ENCODE results near the gene RORC. TPM values are rescaled to one million over a fixed set of nuclear protein-coding genes. Genes with fewer than 3 reads are reported as not detected.

RORC gene
- total RNA-seq, 2 experiments from 2014 or later = 1.4 to 1.6 TPM

DNA sequence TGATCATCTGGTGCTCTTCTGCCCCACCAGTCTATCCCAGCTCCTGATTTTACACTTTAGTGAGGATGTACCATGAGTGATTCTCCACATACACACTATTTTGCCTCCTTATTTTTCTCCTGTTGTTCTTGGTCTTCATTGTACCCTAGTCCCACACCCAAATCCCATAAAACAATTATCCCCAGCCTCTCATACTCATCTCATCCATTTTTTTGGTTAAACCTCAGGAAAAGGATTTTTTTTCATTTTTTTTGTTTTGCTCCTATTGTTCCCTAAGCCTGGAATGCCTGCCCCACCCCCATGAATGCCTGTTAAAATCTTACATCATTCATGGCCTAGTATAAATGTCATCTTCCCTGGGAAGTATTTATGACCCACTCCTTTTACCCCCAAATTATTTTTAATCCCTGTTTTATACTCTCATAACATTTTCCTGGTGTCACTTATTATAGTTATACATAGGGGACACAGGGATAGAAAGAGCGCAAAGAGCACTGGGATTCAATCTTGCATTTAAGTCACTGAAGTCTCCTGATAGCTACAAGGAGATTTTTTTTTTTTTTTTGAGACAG, 21.5 kb downstream of the RORC start:
- no peaks in the 10 kb centered on the region for H3K36me3 Mint-ChIP-seq (ENCODE audit: low read depth)
- H3K27me3 Mint-ChIP-seq (ENCODE audit: low read depth) = no peaks in the 10 kb centered on the region
- no peak for DNase-seq
- intact Hi-C loops (cut with micrococcal nuclease) = no loop called here
- no peaks in the 10 kb centered on the region for H3K9me3 Mint-ChIP-seq
- H3K4me1 Mint-ChIP-seq (ENCODE audit: low read depth) = no peaks in the 10 kb centered on the region
- CTCF ChIA-PET = interaction anchor here (0.7 kb wide), 1 partner anchor 169 kb away, joined by 3 read pairs; no protein-coding TSS in a partner anchor
- H3K4me3 Mint-ChIP-seq = no peak overlapping the region
- no peak overlapping the region for H3K27ac Mint-ChIP-seq

- Mint-ChIP-seq H3K27me3 (ENCODE audit: low read depth) (no peaks in the 10 kb centered on the region), H3K27ac (no peak overlapping the region), H3K4me3 (no peak overlapping the region), H3K9me3 (no peaks in the 10 kb centered on the region), H3K36me3 (ENCODE audit: low read depth) (no peaks in the 10 kb centered on the region), H3K4me1 (ENCODE audit: low read depth) (no peaks in the 10 kb centered on the region)
- no peak for DNase-seq
- intact Hi-C loops (cut with micrococcal nuclease) = no loop called here
- CTCF ChIA-PET = interaction anchor here (0.7 kb wide), 1 partner anchor 169 kb away, joined by 3 read pairs; no protein-coding TSS in a partner anchor
Measured at GRCh38 chr1:151809290-151809984, 22.2 kb downstream of the RORC start.

- DNase-seq = no peak
- Mint-ChIP-seq H3K9me3 (no peaks in the 10 kb centered on the region), H3K36me3 (ENCODE audit: low read depth) (no peaks in the 10 kb centered on the region), H3K27me3 (ENCODE audit: low read depth) (peaks cover 2% of the 10 kb centered on the region), H3K27ac (no peak overlapping the region), H3K4me1 (ENCODE audit: low read depth) (no peaks in the 10 kb centered on the region), H3K4me3 (no peak overlapping the region)
- CTCF ChIA-PET = no interaction called here
- intact Hi-C loops (cut with micrococcal nuclease) = no loop called here
Measured at GRCh38 chr1:151807766-151808165, 23.8 kb downstream of the RORC start.

- CTCF ChIA-PET = no interaction called here
- no peak overlapping the region for H3K4me3 Mint-ChIP-seq
- no peak overlapping the region for H3K27ac Mint-ChIP-seq
- intact Hi-C loops (cut with micrococcal nuclease) = no loop called here
- H3K9me3 Mint-ChIP-seq = no peaks in the 10 kb centered on the region
- no peaks in the 10 kb centered on the region for H3K4me1 Mint-ChIP-seq (ENCODE audit: low read depth)
- peaks cover 2% of the 10 kb centered on the region for H3K27me3 Mint-ChIP-seq (ENCODE audit: low read depth)
- H3K36me3 Mint-ChIP-seq (ENCODE audit: low read depth) = no peaks in the 10 kb centered on the region
- DNase-seq = no peak
Measured at GRCh38 chr1:151807131-151807530, 24.5 kb downstream of the RORC start.

DNA sequence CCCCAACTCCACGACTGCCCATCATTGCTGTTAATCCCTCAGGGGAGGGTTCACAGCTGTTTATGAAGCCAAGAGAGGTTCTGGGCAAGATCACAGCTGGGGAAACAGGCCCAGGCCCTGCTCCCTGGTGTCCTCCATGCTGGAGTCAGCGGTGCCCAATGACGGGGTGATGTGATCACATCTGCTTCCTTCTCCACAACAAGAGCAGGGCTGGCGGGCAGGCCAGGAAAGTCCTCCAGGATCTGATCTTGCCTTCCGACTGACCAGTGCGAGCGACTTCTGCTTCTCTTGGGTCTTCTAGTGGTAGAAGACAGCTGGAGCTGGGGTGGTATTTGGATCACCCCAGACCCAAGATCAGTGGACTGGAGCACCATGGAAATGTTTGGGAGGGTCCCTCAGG, 25.4 kb downstream of the RORC start:
- H3K9me3 Mint-ChIP-seq = no peaks in the 10 kb centered on the region
- intact Hi-C loops (cut with micrococcal nuclease) = no loop called here
- no peaks in the 10 kb centered on the region for H3K36me3 Mint-ChIP-seq (ENCODE audit: low read depth)
- H3K4me3 Mint-ChIP-seq = no peak overlapping the region
- H3K4me1 Mint-ChIP-seq (ENCODE audit: low read depth) = no peaks in the 10 kb centered on the region
- no peak for DNase-seq
- H3K27me3 Mint-ChIP-seq (ENCODE audit: low read depth) = peaks cover 2% of the 10 kb centered on the region
- CTCF ChIA-PET = no interaction called here
- no peak overlapping the region for H3K27ac Mint-ChIP-seq

DNA sequence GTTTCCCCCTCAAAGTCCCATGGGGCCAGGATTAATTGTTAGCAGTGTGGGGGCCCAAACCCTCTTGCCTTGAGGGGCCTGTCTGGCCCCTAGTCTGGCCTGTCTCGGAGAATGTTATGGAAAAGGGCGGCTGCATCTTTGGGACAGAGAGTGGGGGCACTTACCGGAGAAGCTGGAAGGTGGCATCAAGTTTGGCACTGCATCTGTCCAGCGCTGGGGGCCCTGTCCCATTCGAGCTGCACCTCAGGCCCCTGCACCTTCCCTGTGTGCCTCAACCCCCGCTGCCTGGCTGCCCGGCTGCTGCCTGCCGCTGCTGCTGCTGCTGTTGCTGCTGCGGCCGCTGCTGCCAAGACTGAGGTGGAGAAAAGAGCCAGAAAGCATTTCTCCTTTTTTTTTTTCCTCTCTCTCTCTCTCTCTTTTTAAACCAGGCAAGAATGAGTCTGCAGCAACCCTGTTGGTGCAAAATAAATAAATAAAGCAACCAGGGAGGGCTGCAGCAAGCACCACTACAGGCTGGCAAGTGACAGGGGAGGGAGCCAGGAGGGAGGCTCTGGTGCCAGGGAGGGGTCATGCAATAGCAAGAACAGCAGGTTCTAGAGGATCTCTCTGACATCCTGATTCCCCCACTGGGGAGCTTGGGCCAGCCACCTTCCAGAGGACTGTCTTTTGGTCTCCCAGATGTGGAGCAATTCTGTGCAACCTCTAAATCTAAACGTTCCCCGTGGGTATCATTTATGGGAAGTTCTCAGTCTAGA, 26.4 kb downstream of the RORC start, which contains the start of gene LINGO4:
TSS of gene LINGO4 (minus strand) at position 354 of the 755 bp plus-strand sequence. CDS start 2,715 bp downstream, outside the sequence.
- Mint-ChIP-seq H3K27me3 (ENCODE audit: low read depth) (peaks cover 2% of the 10 kb centered on the region), H3K36me3 (ENCODE audit: low read depth) (no peaks in the 10 kb centered on the region), H3K4me3 (no peak within 1 kb of the TSS), H3K4me1 (ENCODE audit: low read depth) (peaks cover 2% of the 10 kb centered on the region), H3K27ac (no peak within 1 kb of the TSS), H3K9me3 (no peaks in the 10 kb centered on the region)
- CTCF ChIA-PET = interaction anchor here (0.7 kb wide), 1 partner anchor 31 kb away, joined by 4 read pairs; no protein-coding TSS in a partner anchor
- intact Hi-C loops (cut with micrococcal nuclease) = no loop called here
- DNase-seq = no peak

DNA sequence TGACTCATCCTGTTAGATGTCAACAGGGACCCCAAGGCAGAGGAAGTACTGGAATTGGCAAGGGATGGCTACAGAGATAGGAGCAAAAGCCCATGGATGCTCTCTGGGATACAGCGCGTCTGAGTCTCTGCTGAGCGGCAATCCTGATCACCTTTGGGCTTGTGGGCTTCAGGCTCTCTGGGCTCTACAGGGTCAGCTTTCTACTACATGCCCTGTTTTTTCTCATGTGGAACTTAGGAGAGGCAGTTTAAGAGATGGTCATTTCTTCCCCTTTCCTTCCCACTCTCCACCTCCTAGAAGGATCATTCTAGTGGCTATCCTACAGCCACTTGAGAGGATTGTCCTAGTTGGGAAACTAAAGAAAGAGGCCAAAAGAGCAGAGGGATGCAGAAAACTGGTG, 27.7 kb downstream of the RORC start:
- peaks cover 2% of the 10 kb centered on the region for H3K4me1 Mint-ChIP-seq (ENCODE audit: low read depth)
- intact Hi-C loops (cut with micrococcal nuclease) = no loop called here
- no peak overlapping the region for H3K27ac Mint-ChIP-seq
- H3K4me3 Mint-ChIP-seq = no peak overlapping the region
- no peak for DNase-seq
- H3K36me3 Mint-ChIP-seq (ENCODE audit: low read depth) = no peaks in the 10 kb centered on the region
- no peaks in the 10 kb centered on the region for H3K9me3 Mint-ChIP-seq
- peaks cover 2% of the 10 kb centered on the region for H3K27me3 Mint-ChIP-seq (ENCODE audit: low read depth)
- CTCF ChIA-PET = no interaction called here

- Mint-ChIP-seq H3K27me3 (ENCODE audit: low read depth) (peaks cover 2% of the 10 kb centered on the region), H3K4me1 (ENCODE audit: low read depth) (peaks cover 2% of the 10 kb centered on the region), H3K4me3 (no peak overlapping the region), H3K27ac (no peak overlapping the region), H3K9me3 (no peaks in the 10 kb centered on the region), H3K36me3 (ENCODE audit: low read depth) (no peaks in the 10 kb centered on the region)
- no peak for DNase-seq
- intact Hi-C loops (cut with micrococcal nuclease) = no loop called here
- CTCF ChIA-PET = no interaction called here
Measured at GRCh38 chr1:151803164-151803563, 28.4 kb downstream of the RORC start.

DNA sequence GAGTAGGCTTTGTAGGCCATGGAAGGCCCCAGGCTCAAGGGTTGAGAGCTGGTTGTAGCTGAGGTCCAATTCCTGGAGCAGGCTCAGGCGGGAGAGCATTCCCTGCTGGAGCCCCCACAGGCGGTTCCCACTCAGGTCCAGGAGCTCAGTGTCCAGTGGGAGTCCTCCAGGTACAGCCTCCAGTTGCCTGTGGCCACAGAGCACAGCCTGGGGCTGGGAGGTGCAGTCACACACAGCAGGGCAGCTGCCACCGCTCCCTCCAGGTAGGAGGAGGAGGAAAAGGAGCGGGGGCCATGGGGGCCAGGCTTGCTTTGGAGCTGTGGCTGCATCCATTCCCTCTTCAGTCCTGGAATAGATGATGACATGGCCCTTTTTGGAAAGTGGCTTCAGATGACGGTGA, 29.2 kb downstream of the RORC start:
- Mint-ChIP-seq H3K27ac (no peak overlapping the region), H3K36me3 (ENCODE audit: low read depth) (no peaks in the 10 kb centered on the region), H3K27me3 (ENCODE audit: low read depth) (peaks cover 2% of the 10 kb centered on the region), H3K4me1 (ENCODE audit: low read depth) (peaks cover 2% of the 10 kb centered on the region), H3K9me3 (no peaks in the 10 kb centered on the region), H3K4me3 (no peak overlapping the region)
- DNase-seq = no peak
- intact Hi-C loops (cut with micrococcal nuclease) = no loop called here
- CTCF ChIA-PET = interaction anchor here (0.7 kb wide), 1 partner anchor 35 kb away, joined by 4 read pairs; no protein-coding TSS in a partner anchor

GRCh38 chr1:151801846-151802245, 29.8 kb downstream of the RORC start:
- Mint-ChIP-seq H3K27me3 (ENCODE audit: low read depth) (peaks cover 2% of the 10 kb centered on the region), H3K27ac (no peak overlapping the region), H3K4me3 (no peak overlapping the region), H3K9me3 (no peaks in the 10 kb centered on the region), H3K36me3 (ENCODE audit: low read depth) (no peaks in the 10 kb centered on the region), H3K4me1 (ENCODE audit: low read depth) (peaks cover 2% of the 10 kb centered on the region)
- CTCF ChIA-PET = interaction anchor here (0.7 kb wide), 1 partner anchor 35 kb away, joined by 4 read pairs; no protein-coding TSS in a partner anchor
- DNase-seq = no peak
- intact Hi-C loops (cut with micrococcal nuclease) = no loop called here

GRCh38 chr1:151801310-151801820, 30.2 kb downstream of the RORC start:
- Mint-ChIP-seq H3K27me3 (ENCODE audit: low read depth) (peaks cover 2% of the 10 kb centered on the region), H3K27ac (no peak overlapping the region), H3K9me3 (no peaks in the 10 kb centered on the region), H3K4me1 (ENCODE audit: low read depth) (peaks cover 2% of the 10 kb centered on the region), H3K36me3 (ENCODE audit: low read depth) (no peaks in the 10 kb centered on the region), H3K4me3 (no peak overlapping the region)
- no peak for DNase-seq
- CTCF ChIA-PET = interaction anchor here (0.9 to 1.2 kb wide), 2 partner anchors 19 to 87 kb away, joined by 3 read pairs; no protein-coding TSS in a partner anchor
- intact Hi-C loops (cut with micrococcal nuclease) = no loop called here

GRCh38 chr1:151800830-151801229, 30.8 kb downstream of the RORC start:
- Mint-ChIP-seq H3K27ac (no peak overlapping the region), H3K4me3 (no peak overlapping the region)
- CTCF ChIA-PET = interaction anchor here (0.9 to 1.2 kb wide), 2 partner anchors 20 to 88 kb away, joined by 3 read pairs; no protein-coding TSS in a partner anchor

More at GRCh38 chr1:151800830-151801229, 30.8 kb downstream of the RORC start:
- H3K36me3 Mint-ChIP-seq (ENCODE audit: low read depth) = no peaks in the 10 kb centered on the region
- intact Hi-C loops (cut with micrococcal nuclease) = no loop called here
- peaks cover 2% of the 10 kb centered on the region for H3K4me1 Mint-ChIP-seq (ENCODE audit: low read depth)
- no peak for DNase-seq
- no peaks in the 10 kb centered on the region for H3K9me3 Mint-ChIP-seq
- H3K27me3 Mint-ChIP-seq (ENCODE audit: low read depth) = peaks cover 2% of the 10 kb centered on the region
